GM21381 (cell line): Measurements from ENCODE around the gene IFNA5.

Experiments used
- ATAC-seq: cut with Tn5 transposase; IDR thresholded peaks from one replicate; pipeline ENCODE4 v1.9.1; 2021; ENCODE audit warnings: mild to moderate bottlenecking, moderate library complexity; ENCODE audit not compliant: unreplicated experiment

The IFNA5 gene

GRCh38 chr9:21294904-21295538 is 10.1 kb downstream of the IFNA5 start:
- peak; percentile 78 for ATAC-seq

- ATAC-seq: peak; percentile 50
These were observed 10.7 kb downstream of the IFNA5 start for GRCh38 chr9:21294364-21294774.

GRCh38 chr9:21289848-21290247 is 15.3 kb downstream of the IFNA5 start:
- ATAC-seq: no peak

- no peak for ATAC-seq
These were observed 17.8 kb downstream of the IFNA5 start for GRCh38 chr9:21287280-21287679.

GRCh38 chr9:21286659-21287058 is 18.5 kb downstream of the IFNA5 start:
- no peak for ATAC-seq

GRCh38 chr9:21286099-21286498 is 19.0 kb downstream of the IFNA5 start:
- ATAC-seq: no peak

- ATAC-seq: no peak
These were observed 23.8 kb downstream of the IFNA5 start for GRCh38 chr9:21281275-21281674.

- ATAC-seq: no peak
These were observed 36.8 kb downstream of the IFNA5 start for GRCh38 chr9:21268347-21268657.

- peak; percentile 50 for ATAC-seq
These were observed 37.4 kb downstream of the IFNA5 start for GRCh38 chr9:21267485-21268346.

GRCh38 chr9:21266733-21267484 is 38.2 kb downstream of the IFNA5 start:
- no peak for ATAC-seq

GRCh38 chr9:21265421-21266189 is 39.5 kb downstream of the IFNA5 start:
- ATAC-seq: no peak

- no peak for ATAC-seq
These were observed 49.4 kb downstream of the IFNA5 start for GRCh38 chr9:21255538-21256212.
